ENCODE results near the gene MACO1.

GRCh38 chr1:25484096-25484495 is 53.4 kb downstream of the MACO1 start:
- TF ChIP-seq CTCF (IDR thresholded peaks at IDR 0.05; ENCODE audit: insufficient read depth, low read length, poor library complexity, severe bottlenecking), result no peak
- no peak for TF ChIP-seq EZH2phosphoT487 (conservative IDR thresholded peaks at IDR 0.05; ENCODE audit: low read length)

Measured in SU-DHL-6 (cell line).